ENCODE results near the gene TBC1D16. TPM values are rescaled to one million over a fixed set of nuclear protein-coding genes. Genes with fewer than 3 reads are reported as not detected.

The TBC1D16 gene
- total RNA-seq, 1 experiment from 2014 or later, result 85.8 TPM

- no peak overlapping the region for H3K27ac Mint-ChIP-seq
- Histone ChIP-seq H2BK20ac (ENCODE audit: low read depth, low read length, poor library complexity, severe bottlenecking) (no peak overlapping the region), H3K4ac (ENCODE audit: low read depth, low read length) (no peak overlapping the region), H2BK12ac (ENCODE audit: insufficient read length, low read depth, low read length) (no peak overlapping the region), H2AK5ac (ENCODE audit: insufficient read length, low read length) (no peak overlapping the region), H3K56ac (ENCODE audit: insufficient read length, low read depth, low read length) (no peak overlapping the region), H3K27me3 (ENCODE audit: insufficient read depth, low read length) (no peaks in the 10 kb centered on the region), H3K27ac (ENCODE audit: insufficient read length, low read depth, low read length) (no peak overlapping the region), H4K91ac (ENCODE audit: insufficient read length, low read depth, low read length) (no peak overlapping the region), H4K8ac (replicated peaks; ENCODE audit: insufficient read length, low read depth, low read length) (no peak overlapping the region), H3K23me2 (ENCODE audit: insufficient read length, low read depth, low read length, poor library complexity, severe bottlenecking) (no peaks in the 10 kb centered on the region), H2BK15ac (ENCODE audit: low read depth, low read length) (no peak overlapping the region), H3T11ph (ENCODE audit: low read length) (no peak overlapping the region), H3K23ac (ENCODE audit: insufficient read length, low read depth, low read length) (no peak overlapping the region), H3K18ac (ENCODE audit: insufficient read length, low read depth, low read length) (no peak overlapping the region), H3K9me3 (ENCODE audit: control insufficient read depth, low read depth, low read length) (no peaks in the 10 kb centered on the region), H3K79me1 (ENCODE audit: insufficient read depth, low read depth, low read length, poor library complexity, severe bottlenecking) (no peaks in the 10 kb centered on the region), H3K79me2 (ENCODE audit: insufficient read depth, low read length) (no peaks in the 10 kb centered on the region), H4K20me1 (ENCODE audit: control insufficient read depth, insufficient read depth, insufficient read length) (no peaks in the 10 kb centered on the region), H3K9ac (ENCODE audit: extremely low read depth, insufficient read length, low read length) (no peak overlapping the region), H2BK5ac (ENCODE audit: insufficient read length, low read length) (no peak overlapping the region), H2AFZ (ENCODE audit: low read length) (no peak overlapping the region), H2BK120ac (ENCODE audit: low read depth, low read length, poor library complexity, severe bottlenecking) (no peak overlapping the region), H4K5ac (ENCODE audit: insufficient read length, low read depth, low read length) (no peak overlapping the region), H3K14ac (ENCODE audit: insufficient read depth, low read length) (no peak overlapping the region), H3K4me2 (ENCODE audit: insufficient read depth, insufficient read length, low read length) (no peak overlapping the region), H3K4me1 (ENCODE audit: insufficient read depth, low read length) (no peaks in the 10 kb centered on the region)
- peaks cover 9 to 13% of the 10 kb centered on the region in 2 experiments for H3K4me1 Mint-ChIP-seq
- no CpG with 5 or more reads among the region's 14 CpGs for WGBS (ENCODE audit: extremely low coverage, insufficient read length, low lambda C conversion rate)
- H3K4me3 Mint-ChIP-seq, result no peak overlapping the region
- DNase-seq, result no peak
- H3K9me3 Mint-ChIP-seq, result peaks cover 0 to 4% of the 10 kb centered on the region in 2 experiments; a peak in 1 of 5 replicates
- TF ChIP-seq CTCF (conservative IDR thresholded peaks at IDR 0.05), result no peak
- peaks cover 3% of the 10 kb centered on the region for H3K27me3 Mint-ChIP-seq (ENCODE audit: low read depth)
- 0 out of 7 replicates have a peak, but pooled peaks cover 0 to 3% (median 0%) of the 10 kb centered on the region in 3 experiments for H3K36me3 Mint-ChIP-seq (ENCODE audit: insufficient read depth in 1 of 3, low read depth in 3 of 3)
These were observed 45.9 kb upstream of the TBC1D16 start for GRCh38 chr17:80081596-80081995.
